ENCODE results near the gene MT3.

MT3 gene

DNA sequence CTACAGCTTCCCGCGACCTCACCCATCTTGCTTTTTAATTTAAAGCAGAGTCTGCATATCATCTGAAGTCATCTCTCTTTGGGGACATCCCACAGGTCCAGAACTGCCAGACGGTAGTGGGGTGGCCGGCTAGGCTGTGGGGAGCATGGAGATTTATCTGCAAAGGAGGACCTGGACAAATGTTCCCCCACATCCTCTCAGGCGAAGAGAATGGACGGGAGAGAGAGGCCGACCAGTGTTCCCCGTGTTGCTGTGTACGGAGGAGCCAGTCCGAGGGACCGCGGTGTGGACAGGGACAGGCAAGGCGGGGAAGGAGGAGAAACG lies 42.5 kb downstream of the MT3 start:
- H3K36me3 ChIP-seq (replicated peaks in 1 of 2; ENCODE audit: control insufficient read depth in 2 of 2, insufficient read depth in 2 of 2, low read length in 2 of 2): no peaks in the 10 kb centered on the region
- peak overlapping the region; percentile 85 for H2AFZ ChIP-seq (ENCODE audit: low read length)
- H3K79me1 ChIP-seq (ENCODE audit: low read depth, low read length): no peaks in the 10 kb centered on the region
- H4K8ac ChIP-seq (ENCODE audit: low read depth, low read length): no peak overlapping the region
- H3K27me3 ChIP-seq (ENCODE audit: control insufficient read depth in 3 of 3, insufficient read depth in 3 of 3, low read depth in 1 of 3, low read length in 3 of 3): peaks cover 51 to 95% (median 95%) of the 10 kb centered on the region in 3 experiments
- no CpG with 5 or more reads among the region's 14 CpGs for WGBS, 2 donors (ENCODE audit: extremely low coverage in 2 of 2, insufficient read length in 2 of 2, insufficient replicate concordance in 1 of 2)
- peak overlapping the region; percentile 35 for H3K18ac ChIP-seq (ENCODE audit: low read length)
- H2BK15ac ChIP-seq (ENCODE audit: low read length): peak overlapping the region; percentile 52
- H3K4me3 ChIP-seq (ENCODE audit: low read length in 2 of 2): no peak overlapping the region
- no peak overlapping the region for H3K4me2 ChIP-seq (ENCODE audit: insufficient read depth, low read length, poor library complexity, severe bottlenecking)
- H2BK12ac ChIP-seq (ENCODE audit: low read length): no peak overlapping the region
- H3K4ac ChIP-seq (ENCODE audit: low read length): no peak overlapping the region
- no peaks in the 10 kb centered on the region for H3K4me1 ChIP-seq (ENCODE audit: control insufficient read depth in 2 of 2, insufficient read depth in 1 of 2, low read depth in 1 of 2, low read length in 2 of 2)
- H2BK120ac ChIP-seq (ENCODE audit: low read depth, low read length): no peak overlapping the region
- no peak overlapping the region for H4K91ac ChIP-seq (ENCODE audit: low read depth, low read length, poor library complexity)
- H3K14ac ChIP-seq (ENCODE audit: low read length): peak overlapping the region; percentile 97
- peak overlapping the region; percentile 63 for H3K23ac ChIP-seq (ENCODE audit: low read depth, low read length, poor library complexity)
- no peak overlapping the region for H2AK5ac ChIP-seq (ENCODE audit: low read depth, low read length)
- H3K9me3 ChIP-seq (replicated peaks in 1 of 2; ENCODE audit: control insufficient read depth in 2 of 2, insufficient read depth in 1 of 2, low read depth in 1 of 2, low read length in 2 of 2): no peaks in the 10 kb centered on the region
- H3K9ac ChIP-seq (ENCODE audit: low read depth, low read length, poor library complexity): peak overlapping the region; percentile 3
- no peak overlapping the region for H3K27ac ChIP-seq (replicated peaks; ENCODE audit: low read length)
- H2BK5ac ChIP-seq (ENCODE audit: low read length): no peak overlapping the region
- no peak for DNase-seq (ENCODE audit: low spot score)

DNA sequence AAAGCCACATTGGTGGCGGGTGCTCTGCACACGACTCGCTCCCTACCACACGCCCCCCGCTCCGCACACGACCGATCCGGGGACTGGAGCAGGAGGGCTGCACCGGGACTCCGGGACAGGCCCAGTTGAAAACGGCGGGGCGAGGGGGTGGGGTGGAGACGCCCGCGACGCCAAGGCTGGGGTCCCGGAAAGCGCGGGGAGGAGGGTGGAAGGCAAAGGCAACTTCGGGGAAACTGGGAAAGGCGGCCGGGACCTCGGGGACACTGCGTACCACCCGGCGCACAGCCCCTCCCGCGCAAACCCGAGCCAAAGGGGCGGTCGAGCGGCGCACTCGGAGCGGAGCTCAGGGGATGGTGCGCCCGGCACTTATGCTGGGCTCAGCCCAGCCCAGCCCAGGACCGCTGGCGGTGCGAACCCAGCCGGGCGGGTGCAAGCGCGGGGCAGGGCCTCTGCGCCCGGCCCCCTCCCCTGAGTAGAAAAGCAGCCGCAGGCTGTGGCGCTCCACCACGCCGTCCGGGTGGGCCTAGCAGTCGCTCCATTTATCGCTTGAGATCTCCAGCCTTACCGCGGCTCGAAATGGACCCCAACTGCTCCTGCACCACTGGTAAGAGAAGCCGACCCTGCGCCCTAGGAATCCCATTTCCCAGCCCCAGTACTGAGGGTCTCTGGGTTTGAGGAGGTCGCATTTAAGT lies 43.0 kb downstream of the MT3 start, which contains the start of gene MT1M:
Gene MT1M (plus strand): TSS at position 504 of the 692 bp plus-strand sequence. CDS start 73 bp downstream, at position 577.
- Histone ChIP-seq H3K79me1 (ENCODE audit: low read depth, low read length) (no peaks in the 10 kb centered on the region), H3K27ac (replicated peaks; ENCODE audit: low read length) (no peak within 1 kb of the TSS), H3K9ac (ENCODE audit: low read depth, low read length, poor library complexity) (peak within 1 kb of the TSS; percentile 3), H2AFZ (ENCODE audit: low read length) (peak within 1 kb of the TSS; percentile 85), H2BK120ac (ENCODE audit: low read depth, low read length) (no peak within 1 kb of the TSS), H2BK12ac (ENCODE audit: low read length) (no peak within 1 kb of the TSS), H3K36me3 (replicated peaks in 1 of 2; ENCODE audit: control insufficient read depth in 2 of 2, insufficient read depth in 2 of 2, low read length in 2 of 2) (no peaks in the 10 kb centered on the region), H3K18ac (ENCODE audit: low read length) (peak within 1 kb of the TSS; percentile 35), H2BK5ac (ENCODE audit: low read length) (no peak within 1 kb of the TSS), H3K4me1 (ENCODE audit: control insufficient read depth in 2 of 2, insufficient read depth in 1 of 2, low read depth in 1 of 2, low read length in 2 of 2) (no peaks in the 10 kb centered on the region), H3K14ac (ENCODE audit: low read length) (peak within 1 kb of the TSS; percentile 97), H4K91ac (ENCODE audit: low read depth, low read length, poor library complexity) (no peak within 1 kb of the TSS), H2BK15ac (ENCODE audit: low read length) (peak within 1 kb of the TSS; percentile 52), H3K27me3 (ENCODE audit: control insufficient read depth in 3 of 3, insufficient read depth in 3 of 3, low read depth in 1 of 3, low read length in 3 of 3) (peaks cover 49 to 95% (median 95%) of the 10 kb centered on the region in 3 experiments), H3K23ac (ENCODE audit: low read depth, low read length, poor library complexity) (peak within 1 kb of the TSS; percentile 63), H3K4me2 (ENCODE audit: insufficient read depth, low read length, poor library complexity, severe bottlenecking) (peak within 1 kb of the TSS; percentile 38), H3K9me3 (replicated peaks in 1 of 2; ENCODE audit: control insufficient read depth in 2 of 2, insufficient read depth in 1 of 2, low read depth in 1 of 2, low read length in 2 of 2) (no peaks in the 10 kb centered on the region), H3K4me3 (ENCODE audit: low read length in 2 of 2) (no peak within 1 kb of the TSS), H3K4ac (ENCODE audit: low read length) (no peak within 1 kb of the TSS), H2AK5ac (ENCODE audit: low read depth, low read length) (no peak within 1 kb of the TSS), H4K8ac (ENCODE audit: low read depth, low read length) (no peak within 1 kb of the TSS)
- DNase-seq (ENCODE audit: low spot score): no peak
- no CpG with 5 or more reads among the region's 61 CpGs for WGBS, 2 donors (ENCODE audit: extremely low coverage in 2 of 2, insufficient read length in 2 of 2, insufficient replicate concordance in 1 of 2)

- H3K9ac ChIP-seq (ENCODE audit: low read depth, low read length, poor library complexity): no peak overlapping the region
Observed at GRCh38 chr16:56632848-56633365, 43.6 kb downstream of the MT3 start.

GRCh38 chr16:56633535-56633934 lies 44.2 kb downstream of the MT3 start:
- Histone ChIP-seq H2BK12ac (ENCODE audit: low read length) (no peak overlapping the region), H3K14ac (ENCODE audit: low read length) (no peak overlapping the region), H2BK5ac (ENCODE audit: low read length) (no peak overlapping the region), H3K79me1 (ENCODE audit: low read depth, low read length) (no peaks in the 10 kb centered on the region), H2AK5ac (ENCODE audit: low read depth, low read length) (no peak overlapping the region), H3K4ac (ENCODE audit: low read length) (no peak overlapping the region), H4K8ac (ENCODE audit: low read depth, low read length) (no peak overlapping the region), H2BK120ac (ENCODE audit: low read depth, low read length) (no peak overlapping the region), H3K9me3 (replicated peaks in 1 of 2; ENCODE audit: control insufficient read depth in 2 of 2, insufficient read depth in 1 of 2, low read depth in 1 of 2, low read length in 2 of 2) (no peaks in the 10 kb centered on the region), H3K27ac (replicated peaks; ENCODE audit: low read length) (no peak overlapping the region), H4K91ac (ENCODE audit: low read depth, low read length, poor library complexity) (no peak overlapping the region), H3K9ac (ENCODE audit: low read depth, low read length, poor library complexity) (no peak overlapping the region), H3K23ac (ENCODE audit: low read depth, low read length, poor library complexity) (peak overlapping the region; percentile 67), H2BK15ac (ENCODE audit: low read length) (no peak overlapping the region), H3K4me1 (ENCODE audit: control insufficient read depth in 2 of 2, insufficient read depth in 1 of 2, low read depth in 1 of 2, low read length in 2 of 2) (peaks cover 1 to 2% of the 10 kb centered on the region in 2 donors), H3K18ac (ENCODE audit: low read length) (peak overlapping the region; percentile 13), H3K27me3 (ENCODE audit: control insufficient read depth in 3 of 3, insufficient read depth in 3 of 3, low read depth in 1 of 3, low read length in 3 of 3) (peaks cover 60 to 100% (median 100%) of the 10 kb centered on the region in 3 experiments), H2AFZ (ENCODE audit: low read length) (no peak overlapping the region), H3K4me2 (ENCODE audit: insufficient read depth, low read length, poor library complexity, severe bottlenecking) (no peak overlapping the region), H3K4me3 (ENCODE audit: low read length in 2 of 2) (no peak overlapping the region), H3K36me3 (replicated peaks in 1 of 2; ENCODE audit: control insufficient read depth in 2 of 2, insufficient read depth in 2 of 2, low read length in 2 of 2) (no peaks in the 10 kb centered on the region)
- no CpG with 5 or more reads among the region's 7 CpGs for WGBS, 2 donors (ENCODE audit: extremely low coverage in 2 of 2, insufficient read length in 2 of 2, insufficient replicate concordance in 1 of 2)
- DNase-seq (ENCODE audit: low spot score): no peak

More at GRCh38 chr16:56632848-56633365, 43.6 kb downstream of the MT3 start:
- H2AFZ ChIP-seq (ENCODE audit: low read length): peak overlapping the region; percentile 85
- H3K27ac ChIP-seq (replicated peaks; ENCODE audit: low read length): no peak overlapping the region
- no peak overlapping the region for H2BK120ac ChIP-seq (ENCODE audit: low read depth, low read length)
- WGBS, 2 donors (ENCODE audit: extremely low coverage in 2 of 2, insufficient read length in 2 of 2, insufficient replicate concordance in 1 of 2): no CpG with 5 or more reads among the region's 6 CpGs
- H3K36me3 ChIP-seq (replicated peaks in 1 of 2; ENCODE audit: control insufficient read depth in 2 of 2, insufficient read depth in 2 of 2, low read length in 2 of 2): no peaks in the 10 kb centered on the region
- H3K9me3 ChIP-seq (replicated peaks in 1 of 2; ENCODE audit: control insufficient read depth in 2 of 2, insufficient read depth in 1 of 2, low read depth in 1 of 2, low read length in 2 of 2): no peaks in the 10 kb centered on the region
- no peak for DNase-seq (ENCODE audit: low spot score)
- no peak overlapping the region for H2BK5ac ChIP-seq (ENCODE audit: low read length)
- no peak overlapping the region for H3K23ac ChIP-seq (ENCODE audit: low read depth, low read length, poor library complexity)
- no peak overlapping the region for H2BK15ac ChIP-seq (ENCODE audit: low read length)
- no peaks in the 10 kb centered on the region for H3K4me1 ChIP-seq (ENCODE audit: control insufficient read depth in 2 of 2, insufficient read depth in 1 of 2, low read depth in 1 of 2, low read length in 2 of 2)
- no peak overlapping the region for H3K4me3 ChIP-seq (ENCODE audit: low read length in 2 of 2)
- H3K14ac ChIP-seq (ENCODE audit: low read length): no peak overlapping the region
- no peak overlapping the region for H2BK12ac ChIP-seq (ENCODE audit: low read length)
- no peak overlapping the region for H3K18ac ChIP-seq (ENCODE audit: low read length)
- no peak overlapping the region for H2AK5ac ChIP-seq (ENCODE audit: low read depth, low read length)
- H4K8ac ChIP-seq (ENCODE audit: low read depth, low read length): no peak overlapping the region
- H3K79me1 ChIP-seq (ENCODE audit: low read depth, low read length): no peaks in the 10 kb centered on the region
- H4K91ac ChIP-seq (ENCODE audit: low read depth, low read length, poor library complexity): no peak overlapping the region
- H3K4me2 ChIP-seq (ENCODE audit: insufficient read depth, low read length, poor library complexity, severe bottlenecking): no peak overlapping the region
- H3K4ac ChIP-seq (ENCODE audit: low read length): no peak overlapping the region
- peaks cover 55 to 99% (median 99%) of the 10 kb centered on the region in 3 experiments for H3K27me3 ChIP-seq (ENCODE audit: control insufficient read depth in 3 of 3, insufficient read depth in 3 of 3, low read depth in 1 of 3, low read length in 3 of 3)

Data from neuronal stem cell (in vitro differentiated cells).